SK-N-SH (cell line): Measurements from ENCODE around the gene ATM. TPM values are rescaled to one million over a fixed set of nuclear protein-coding genes. Genes with fewer than 3 reads are reported as not detected.

ENCODE experiments used
- CTCF ChIA-PET: fragments of 300-600, 350-600 bp; formaldehyde crosslinking; extraction: SDS; loops from one replicate; lab custom pipeline; 2021; lab: Yijun Ruan, JAX
- POLR2A ChIA-PET: fragments of 350-600 bp; sonication (Branson Sonifier 250); formaldehyde crosslinking; extraction: SDS; loops from one replicate; lab custom pipeline; 2020; ENCODE audit warnings: antibody characterized with exemption, inconsistent platforms; lab: Yijun Ruan, JAX
- DNase-seq: peaks from one replicate; pipeline ENCODE4 v3.0.0; 2012
- H2AFZ ChIP-seq: fragments of 200-600 bp; sonication (generic); 2 replicates; pipeline ENCODE4 v1.8.1; 2016; ENCODE audit warnings: antibody characterized with exemption, mild to moderate bottlenecking, low read depth
- H3F3A ChIP-seq: fragments of 200-600 bp; sonication (generic); replicated peaks from 2 replicates; pipeline ENCODE3; 2016; ENCODE audit warnings: antibody characterized with exemption, mild to moderate bottlenecking; ENCODE audit not compliant: insufficient read depth
- H3K27ac ChIP-seq, 2 experiments: fragments of 200-500 bp in 1 of 2; fragments of 200-600 bp in 1 of 2; sonication (Bioruptor generic) in 1 of 2; sonication (generic), shearing (Covaris generic) in 1 of 2; 2 replicates each; pipeline versions ENCODE4 v1.5.1 to v1.6.1; 2014 to 2016; ENCODE audit warnings: low read depth in 2 of 2, inconsistent platforms in 1 of 2, low read length in 1 of 2, mild to moderate bottlenecking in 1 of 2, mixed read lengths in 1 of 2
- H3K27me3 ChIP-seq: fragments of 200-600 bp; sonication (generic), shearing (Covaris generic); 2 replicates; pipeline ENCODE4 v1.6.1; 2016; ENCODE audit warnings: mixed run types; ENCODE audit not compliant: insufficient read depth
- H3K36me3 ChIP-seq, 2 experiments: fragments of 200-500 bp in 1 of 2; fragments of 200-600 bp in 1 of 2; sonication (Bioruptor generic) in 1 of 2; sonication (generic) in 1 of 2; replicated peaks in 1 of 2; 2 replicates each; pipeline versions ENCODE3 to v1.5.1; 2014 to 2016; ENCODE audit warnings: low read length in 1 of 2, mild to moderate bottlenecking in 1 of 2; ENCODE audit not compliant: insufficient read depth in 2 of 2, control insufficient read depth in 1 of 2
- H3K4me1 ChIP-seq, 2 experiments: fragments of 200-500 bp in 1 of 2; fragments of 200-600 bp in 1 of 2; sonication (Bioruptor generic) in 1 of 2; sonication (generic), shearing (Covaris generic) in 1 of 2; 2 replicates each; pipeline versions ENCODE4 v1.5.1 to v1.6.1; 2014 to 2016; ENCODE audit warnings: low read depth in 1 of 2, low read length in 1 of 2, mixed run types in 1 of 2; ENCODE audit not compliant: insufficient read depth in 2 of 2, control insufficient read depth in 1 of 2
- H3K4me2 ChIP-seq: fragments of 200-600 bp; sonication (generic), shearing (Covaris generic); 2 replicates; pipeline ENCODE4 v1.6.1; 2017; ENCODE audit warnings: mixed run types
- H3K4me3 ChIP-seq, 2 experiments: fragments of 200-500 bp in 1 of 2; fragments of 200-600 bp in 1 of 2; sonication (Bioruptor generic) in 1 of 2; sonication (generic), shearing (Covaris generic) in 1 of 2; 2 replicates each; pipeline versions ENCODE4 v1.5.1 to v1.8.1; 2014 to 2016; ENCODE audit warnings: low read depth in 2 of 2, inconsistent platforms in 1 of 2, low read length in 1 of 2, mild to moderate bottlenecking in 1 of 2, mixed read lengths in 1 of 2, moderate library complexity in 1 of 2
- H3K79me2 ChIP-seq: fragments of 200-600 bp; sonication (generic); 2 replicates; pipeline ENCODE4 v1.8.1; 2017; ENCODE audit warnings: mild to moderate bottlenecking; ENCODE audit not compliant: insufficient read depth
- H3K9ac ChIP-seq: fragments of 200-600 bp; sonication (generic); 2 replicates; pipeline ENCODE4 v1.6.1; 2017; ENCODE audit warnings: mixed run types
- H3K9me2 ChIP-seq: fragments of 200-600 bp; sonication (generic); 2 replicates; pipeline ENCODE4 v1.6.1; 2017; ENCODE audit warnings: mixed run types
- H3K9me3 ChIP-seq: fragments of 200-600 bp; sonication (generic); 2 replicates; pipeline ENCODE4 v1.6.1; 2017; ENCODE audit warnings: mixed run types, mild to moderate bottlenecking, moderate library complexity
- H4K20me1 ChIP-seq: fragments of 200-600 bp; sonication (generic); 2 replicates; pipeline ENCODE4 v1.6.1; 2017; ENCODE audit warnings: mild to moderate bottlenecking, mixed run types; ENCODE audit not compliant: insufficient read depth
- CHD2 ChIP-seq: fragments of 150-350 bp; IDR thresholded peaks from 2 replicates; pipeline ENCODE4 v1.6.1; 2018; ENCODE audit warnings: low read length; ENCODE audit not compliant: partially characterized antibody
- CTCF ChIP-seq: fragments of 200-600 bp; sonication (generic); IDR thresholded peaks from 2 replicates; pipeline ENCODE4 v1.6.1; 2017; ENCODE audit warnings: antibody characterized with exemption, mild to moderate bottlenecking, moderate library complexity
- ELF1 ChIP-seq: IDR thresholded peaks from 2 replicates; pipeline ENCODE4 v1.4.0; 2012
- FOXM1 ChIP-seq: IDR thresholded peaks from 2 replicates; pipeline ENCODE4 v1.4.0; 2012; ENCODE audit warnings: low read depth, mild to moderate bottlenecking
- GATA2 ChIP-seq: sonication (generic); formaldehyde crosslinking; IDR thresholded peaks from 2 replicates; pipeline ENCODE4 v1.5.0; 2020; ENCODE audit warnings: mild to moderate bottlenecking, missing genetic modification reagents
- IRF3 ChIP-seq: fragments of 150-350 bp; IDR thresholded peaks from 2 replicates; pipeline ENCODE4 v1.6.1; 2016; ENCODE audit warnings: mild to moderate bottlenecking, low read depth, low read length
- JUND ChIP-seq: IDR thresholded peaks from 2 replicates; pipeline ENCODE4 v1.4.0; 2012
- MAX ChIP-seq: IDR thresholded peaks from 2 replicates; pipeline ENCODE4 v1.4.0; 2012; ENCODE audit warnings: low read depth
- MEF2A ChIP-seq: IDR thresholded peaks from 2 replicates; pipeline ENCODE4 v1.4.0; 2012; ENCODE audit warnings: low read depth, borderline replicate concordance
- NFIC ChIP-seq: IDR thresholded peaks from 2 replicates; pipeline ENCODE4 v1.4.0; 2012; ENCODE audit warnings: borderline replicate concordance
- NRF1 ChIP-seq: IDR thresholded peaks from 2 replicates; pipeline ENCODE4 v1.6.1; 2012; ENCODE audit warnings: low read depth, mild to moderate bottlenecking, low read length
- RAD21 ChIP-seq: IDR thresholded peaks from 2 replicates; pipeline ENCODE4 v1.6.1; 2012; ENCODE audit warnings: mild to moderate bottlenecking, low read length
- TCF12 ChIP-seq: IDR thresholded peaks from 2 replicates; pipeline ENCODE4 v1.4.0; 2012
- YY1 ChIP-seq: IDR thresholded peaks from 2 replicates; pipeline ENCODE4 v1.4.0; 2012; ENCODE audit warnings: low read depth, mild to moderate bottlenecking
- WGBS: methylation state at CpG from one replicate; pipeline ENCODE4 v1.1.6; 2017; ENCODE audit warnings: low lambda C conversion rate; 5-methylcytosine and 5-hydroxymethylcytosine counted together
- polyA plus RNA-seq, 3 experiments: library from polyadenylated mRNA; depleted of rRNA; stranded (reverse); fragments of >200 nt; gene quantifications; 2 replicates each; pipeline ENCODE4 v1.2.3, GENCODE V29; 2012

Gene ATM
- polyA plus RNA-seq, 1 of the 3 experiments (the other 2 are of a cell fraction), result 14.1 TPM

- Histone ChIP-seq H3K9ac (peak overlapping the region; percentile 72), H3K79me2 (peaks cover 82% of the 10 kb centered on the region), H3K27me3 (no peaks in the 10 kb centered on the region), H3K27ac (peak overlapping the region; percentile 85 to 96), H3K4me3 (peak overlapping the region; percentile 80 to 97)
- DNase-seq, result no peak
- TF ChIP-seq GATA2 (CRISPR knock-in tag), result peak; percentile 29; the same call in 1 of the 2 replicates
- no peak for TF ChIP-seq IRF3
- no peak for TF ChIP-seq MEF2A
- TF ChIP-seq NRF1, result peak; percentile 39; the same call in 1 of the 2 replicates
- TF ChIP-seq ELF1, result no peak
- TF ChIP-seq, all 33 proteins: peak for 2
- H4K20me1 ChIP-seq, result no peaks in the 10 kb centered on the region
- WGBS, result 5% methylated on average over 20 of the region's 20 CpGs
- peak overlapping the region; percentile 86 for H2AFZ ChIP-seq
- peaks cover 10 to 28% of the 10 kb centered on the region in 2 experiments; a peak in 3 of 4 replicates for H3K4me1 ChIP-seq
- CTCF ChIA-PET, result interaction anchor here (0.6 to 3.6 kb wide), 13 partner anchors 8 to 1331 kb away, joined by 3 to 8 read pairs (median 3); partner anchors contain the start of genes ACAT1 and CUL5
- no peaks in the 10 kb centered on the region for H3K9me2 ChIP-seq
- peaks cover 13 to 16% of the 10 kb centered on the region in 2 experiments for H3K36me3 ChIP-seq
- peak overlapping the region; percentile 86 for H3K4me2 ChIP-seq
- POLR2A ChIA-PET, result interaction anchor here (1.1 to 1.6 kb wide), 2 partner anchors 17 to 215 kb away, joined by 3 read pairs; partner anchors contain the start of gene CUL5
- no peaks in the 10 kb centered on the region for H3K9me3 ChIP-seq
- peaks cover 12% of the 10 kb centered on the region for H3F3A ChIP-seq
Measured at GRCh38 chr11:108223348-108224149, 682 bp downstream of the ATM start.

GRCh38 chr11:108224366-108224765, 1.5 kb downstream of the ATM start:
- Histone ChIP-seq H4K20me1 (no peaks in the 10 kb centered on the region), H3F3A (peaks cover 12% of the 10 kb centered on the region), H3K27ac (peak overlapping the region; percentile 85 to 96; a peak in 3 of 4 replicates), H3K36me3 (peaks cover 19 to 21% of the 10 kb centered on the region in 2 experiments), H3K9me2 (no peaks in the 10 kb centered on the region), H3K9ac (peak overlapping the region; percentile 72), H2AFZ (peak overlapping the region; percentile 86; the same call in 1 of the 2 replicates), H3K79me2 (peaks cover 74% of the 10 kb centered on the region), H3K9me3 (no peaks in the 10 kb centered on the region), H3K4me1 (peaks cover 10 to 34% of the 10 kb centered on the region in 2 experiments; a peak in 3 of 4 replicates), H3K4me2 (peak overlapping the region; percentile 86), H3K27me3 (no peaks in the 10 kb centered on the region), H3K4me3 (peak overlapping the region; percentile 80 to 97)
- ChIA-PET CTCF (interaction anchor here (0.6 to 2.1 kb wide), 3 partner anchors 15 to 1330 kb away, joined by 3 to 5 read pairs (median 4); no protein-coding TSS in a partner anchor), POLR2A (no interaction called here)
- 55% methylated on average over 4 of the region's 4 CpGs for WGBS
- no peak for TF ChIP-seq RAD21
- TF ChIP-seq YY1, result no peak
- TF ChIP-seq CHD2, result no peak
- no peak for TF ChIP-seq FOXM1
- no peak for TF ChIP-seq MAX
- TF ChIP-seq TCF12, result no peak
- TF ChIP-seq NFIC, result no peak
- TF ChIP-seq JUND, result no peak
- no peak for TF ChIP-seq CTCF
- DNase-seq, result no peak
